ENCODE measurements around the gene MEOX1.

MEOX1 gene

DNA sequence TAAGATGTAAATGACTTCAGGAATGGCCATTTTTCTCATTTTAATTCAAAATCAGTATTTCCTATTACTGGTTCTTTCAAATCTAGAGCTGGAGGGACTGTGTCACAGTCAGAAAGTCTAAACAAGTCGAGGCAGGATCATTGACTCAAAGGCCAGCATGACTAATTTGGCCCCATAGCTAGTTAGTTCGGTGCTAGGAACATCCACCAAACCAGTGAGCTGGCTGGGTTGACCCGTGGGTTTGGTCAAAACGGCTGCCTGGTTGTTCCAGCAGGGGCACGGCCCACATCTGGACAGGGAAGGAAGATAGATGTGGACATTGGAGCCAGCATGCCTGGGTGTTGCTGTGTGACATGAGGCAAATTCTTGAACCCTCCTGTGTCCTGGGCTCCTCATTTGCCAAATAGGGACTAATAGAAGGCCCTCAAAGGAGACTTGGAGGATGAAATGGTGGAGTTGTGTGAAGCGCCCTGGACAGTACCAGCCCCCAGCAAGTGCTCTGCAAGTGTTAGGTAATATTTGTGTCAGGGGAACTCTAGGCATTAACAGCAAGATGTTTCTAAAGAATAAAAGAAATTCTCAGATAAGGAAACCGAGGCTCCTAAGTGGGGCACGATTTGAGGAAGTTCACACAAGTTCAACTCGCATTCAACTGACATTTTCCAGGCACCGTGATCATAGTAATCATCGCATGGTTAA, 46.2 kb downstream of the MEOX1 start:
- H3K4me1 ChIP-seq (ENCODE audit: low read depth, poor library complexity, severe bottlenecking): no peaks in the 10 kb centered on the region
- H3K4me2 ChIP-seq: no peak overlapping the region
- TF ChIP-seq, protein P1, sequence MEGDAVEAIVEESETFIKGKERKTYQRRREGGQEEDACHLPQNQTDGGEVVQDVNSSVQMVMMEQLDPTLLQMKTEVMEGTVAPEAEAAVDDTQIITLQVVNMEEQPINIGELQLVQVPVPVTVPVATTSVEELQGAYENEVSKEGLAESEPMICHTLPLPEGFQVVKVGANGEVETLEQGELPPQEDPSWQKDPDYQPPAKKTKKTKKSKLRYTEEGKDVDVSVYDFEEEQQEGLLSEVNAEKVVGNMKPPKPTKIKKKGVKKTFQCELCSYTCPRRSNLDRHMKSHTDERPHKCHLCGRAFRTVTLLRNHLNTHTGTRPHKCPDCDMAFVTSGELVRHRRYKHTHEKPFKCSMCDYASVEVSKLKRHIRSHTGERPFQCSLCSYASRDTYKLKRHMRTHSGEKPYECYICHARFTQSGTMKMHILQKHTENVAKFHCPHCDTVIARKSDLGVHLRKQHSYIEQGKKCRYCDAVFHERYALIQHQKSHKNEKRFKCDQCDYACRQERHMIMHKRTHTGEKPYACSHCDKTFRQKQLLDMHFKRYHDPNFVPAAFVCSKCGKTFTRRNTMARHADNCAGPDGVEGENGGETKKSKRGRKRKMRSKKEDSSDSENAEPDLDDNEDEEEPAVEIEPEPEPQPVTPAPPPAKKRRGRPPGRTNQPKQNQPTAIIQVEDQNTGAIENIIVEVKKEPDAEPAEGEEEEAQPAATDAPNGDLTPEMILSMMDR (conservative IDR thresholded peaks at IDR 0.05; ENCODE audit: low read depth, low read length): no peak

GRCh38 chr17:43614561-43614960, 47.2 kb downstream of the MEOX1 start:
- Histone ChIP-seq H4K20me1 (ENCODE audit: insufficient read depth) (no peaks in the 10 kb centered on the region), H3K4me1 (ENCODE audit: low read depth, poor library complexity, severe bottlenecking) (no peaks in the 10 kb centered on the region), H3K27ac (no peak overlapping the region), H3K79me2 (ENCODE audit: insufficient read depth, low read depth) (no peaks in the 10 kb centered on the region), H3K4me2 (no peak overlapping the region), H3K27me3 (ENCODE audit: insufficient read depth, low read depth) (no peaks in the 10 kb centered on the region; the same call in 1 of the 2 replicates), H3K9ac (no peak overlapping the region), H2AFZ (ENCODE audit: low read depth) (no peak overlapping the region), H3K4me3 (IDR thresholded peaks at IDR 0.05; ENCODE audit: insufficient read depth, low read depth, low read length) (no peak overlapping the region), H3K36me3 (ENCODE audit: insufficient read depth) (no peaks in the 10 kb centered on the region)
- TF ChIP-seq, protein P1 (conservative IDR thresholded peaks at IDR 0.05; ENCODE audit: low read depth, low read length): no peak

More for the DNA sequence above, 46.2 kb downstream of the MEOX1 start:
- Histone ChIP-seq H2AFZ (ENCODE audit: low read depth) (no peak overlapping the region), H3K27ac (no peak overlapping the region), H3K4me3 (IDR thresholded peaks at IDR 0.05; ENCODE audit: insufficient read depth, low read depth, low read length) (no peak overlapping the region), H3K27me3 (ENCODE audit: insufficient read depth, low read depth) (no peaks in the 10 kb centered on the region; the same call in 1 of the 2 replicates), H3K79me2 (ENCODE audit: insufficient read depth, low read depth) (no peaks in the 10 kb centered on the region), H4K20me1 (ENCODE audit: insufficient read depth) (no peaks in the 10 kb centered on the region), H3K9ac (no peak overlapping the region), H3K36me3 (ENCODE audit: insufficient read depth) (no peaks in the 10 kb centered on the region)

GRCh38 chr17:43613917-43614316, 47.8 kb downstream of the MEOX1 start:
- no peaks in the 10 kb centered on the region; the same call in 1 of the 2 replicates for H3K27me3 ChIP-seq (ENCODE audit: insufficient read depth, low read depth)
- no peak overlapping the region for H3K9ac ChIP-seq
- no peaks in the 10 kb centered on the region for H4K20me1 ChIP-seq (ENCODE audit: insufficient read depth)
- H3K27ac ChIP-seq: no peak overlapping the region
- H3K4me2 ChIP-seq: no peak overlapping the region
- no peak overlapping the region for H2AFZ ChIP-seq (ENCODE audit: low read depth)
- no peak overlapping the region for H3K4me3 ChIP-seq (IDR thresholded peaks at IDR 0.05; ENCODE audit: insufficient read depth, low read depth, low read length)
- TF ChIP-seq, protein P1 (conservative IDR thresholded peaks at IDR 0.05; ENCODE audit: low read depth, low read length): no peak
- H3K79me2 ChIP-seq (ENCODE audit: insufficient read depth, low read depth): no peaks in the 10 kb centered on the region
- H3K36me3 ChIP-seq (ENCODE audit: insufficient read depth): no peaks in the 10 kb centered on the region
- H3K4me1 ChIP-seq (ENCODE audit: low read depth, poor library complexity, severe bottlenecking): no peaks in the 10 kb centered on the region

DNA sequence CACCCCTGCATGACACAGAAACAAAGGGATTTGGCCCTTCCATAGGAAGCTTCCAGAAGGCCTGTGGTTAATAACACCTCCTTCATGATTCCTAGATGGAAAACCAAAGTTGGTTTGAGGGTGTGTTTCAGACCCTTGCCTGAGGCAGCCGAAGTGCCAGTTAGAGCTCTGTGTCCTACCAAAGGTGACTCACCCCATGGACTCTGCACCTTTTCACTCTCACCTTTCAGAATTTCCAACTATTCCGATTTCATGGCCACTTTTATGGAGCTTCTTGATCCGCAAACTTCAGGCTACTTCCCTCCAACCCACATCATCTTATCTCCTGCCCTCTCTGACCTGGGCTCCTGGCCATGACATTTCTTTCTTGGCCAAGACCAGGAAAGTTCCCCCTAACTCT, 49.2 kb downstream of the MEOX1 start:
- Histone ChIP-seq H3K36me3 (ENCODE audit: insufficient read depth) (no peaks in the 10 kb centered on the region), H3K4me2 (no peak overlapping the region), H4K20me1 (ENCODE audit: insufficient read depth) (no peaks in the 10 kb centered on the region), H3K27ac (no peak overlapping the region), H3K4me1 (ENCODE audit: low read depth, poor library complexity, severe bottlenecking) (no peaks in the 10 kb centered on the region), H3K27me3 (ENCODE audit: insufficient read depth, low read depth) (no peaks in the 10 kb centered on the region; the same call in 1 of the 2 replicates), H3K79me2 (ENCODE audit: insufficient read depth, low read depth) (no peaks in the 10 kb centered on the region), H3K4me3 (IDR thresholded peaks at IDR 0.05; ENCODE audit: insufficient read depth, low read depth, low read length) (no peak overlapping the region), H2AFZ (ENCODE audit: low read depth) (no peak overlapping the region), H3K9ac (no peak overlapping the region)
- TF ChIP-seq, protein P1 (conservative IDR thresholded peaks at IDR 0.05; ENCODE audit: low read depth, low read length): no peak
